ENCODE measurements around the gene CITED1. TPM values are rescaled to one million over a fixed set of nuclear protein-coding genes. Genes with fewer than 3 reads are reported as not detected.

CITED1 gene
- total RNA-seq, 1 donor from 2014 or later: 6.0 TPM

DNA sequence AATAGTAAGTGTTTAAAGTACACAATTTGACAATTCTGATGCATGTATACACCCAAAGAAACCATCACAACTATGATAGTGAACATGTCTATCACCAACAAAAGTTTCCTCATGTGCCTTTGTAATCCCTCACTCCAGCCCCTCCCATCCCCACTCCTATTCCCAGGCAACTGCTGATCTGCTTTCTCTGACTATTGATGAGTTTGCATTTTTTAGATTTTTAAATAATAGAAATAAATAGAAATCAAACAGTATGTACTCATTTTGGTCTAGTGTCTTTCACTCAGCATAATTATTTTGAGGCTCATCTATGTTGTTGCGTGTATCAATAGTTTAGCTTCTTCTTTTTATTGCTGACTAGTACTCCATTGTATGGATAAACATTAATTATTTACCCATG lies 23.4 kb downstream of the CITED1 start:
- H3K4me3 Mint-ChIP-seq: no peak overlapping the region
- peaks cover 7% of the 10 kb centered on the region for H3K4me1 Mint-ChIP-seq (ENCODE audit: unreplicated experiment)
- H3K9me3 Mint-ChIP-seq: no peaks in the 10 kb centered on the region
- no peaks in the 10 kb centered on the region for H3K36me3 Mint-ChIP-seq
- H3K27me3 Mint-ChIP-seq: peaks cover 15% of the 10 kb centered on the region
- TF ChIP-seq, protein P1, sequence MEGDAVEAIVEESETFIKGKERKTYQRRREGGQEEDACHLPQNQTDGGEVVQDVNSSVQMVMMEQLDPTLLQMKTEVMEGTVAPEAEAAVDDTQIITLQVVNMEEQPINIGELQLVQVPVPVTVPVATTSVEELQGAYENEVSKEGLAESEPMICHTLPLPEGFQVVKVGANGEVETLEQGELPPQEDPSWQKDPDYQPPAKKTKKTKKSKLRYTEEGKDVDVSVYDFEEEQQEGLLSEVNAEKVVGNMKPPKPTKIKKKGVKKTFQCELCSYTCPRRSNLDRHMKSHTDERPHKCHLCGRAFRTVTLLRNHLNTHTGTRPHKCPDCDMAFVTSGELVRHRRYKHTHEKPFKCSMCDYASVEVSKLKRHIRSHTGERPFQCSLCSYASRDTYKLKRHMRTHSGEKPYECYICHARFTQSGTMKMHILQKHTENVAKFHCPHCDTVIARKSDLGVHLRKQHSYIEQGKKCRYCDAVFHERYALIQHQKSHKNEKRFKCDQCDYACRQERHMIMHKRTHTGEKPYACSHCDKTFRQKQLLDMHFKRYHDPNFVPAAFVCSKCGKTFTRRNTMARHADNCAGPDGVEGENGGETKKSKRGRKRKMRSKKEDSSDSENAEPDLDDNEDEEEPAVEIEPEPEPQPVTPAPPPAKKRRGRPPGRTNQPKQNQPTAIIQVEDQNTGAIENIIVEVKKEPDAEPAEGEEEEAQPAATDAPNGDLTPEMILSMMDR (conservative IDR thresholded peaks at IDR 0.05): no peak
- DNase-seq (ENCODE audit: extremely low spot score, unreplicated experiment): no peak
- H3K27ac Mint-ChIP-seq: no peak overlapping the region

DNA sequence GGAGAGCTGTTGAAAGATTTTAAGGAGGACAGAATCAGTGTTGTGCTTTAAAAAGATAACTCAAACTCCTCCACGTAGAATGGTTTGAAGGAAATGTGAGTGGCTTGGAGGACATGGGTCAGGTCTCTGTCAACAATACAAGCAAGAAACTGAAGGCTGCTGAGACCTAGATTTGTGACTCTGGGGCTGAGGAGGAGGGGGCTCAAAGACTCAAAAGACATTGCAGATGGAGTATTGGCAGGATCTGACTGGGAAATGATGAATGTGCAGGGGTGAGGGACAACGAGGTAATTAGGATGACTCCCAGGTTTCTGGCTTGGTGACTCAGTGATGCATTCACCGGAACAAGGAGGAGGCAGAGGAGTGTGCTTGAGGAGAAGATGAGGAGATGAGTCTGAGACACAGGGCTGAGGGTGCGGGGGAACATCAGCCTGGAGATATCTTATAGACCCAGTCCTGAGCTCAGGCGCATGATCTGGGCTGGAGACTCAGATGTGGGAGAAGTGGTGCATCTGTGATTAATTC lies 25.3 kb downstream of the CITED1 start:
- no peak for DNase-seq (ENCODE audit: extremely low spot score, unreplicated experiment)
- H3K9me3 Mint-ChIP-seq: no peaks in the 10 kb centered on the region
- H3K27me3 Mint-ChIP-seq: peaks cover 15% of the 10 kb centered on the region
- no peak overlapping the region for H3K4me3 Mint-ChIP-seq
- H3K27ac Mint-ChIP-seq: no peak overlapping the region
- TF ChIP-seq, protein P1 (conservative IDR thresholded peaks at IDR 0.05): no peak
- peaks cover 14% of the 10 kb centered on the region for H3K4me1 Mint-ChIP-seq (ENCODE audit: unreplicated experiment)
- H3K36me3 Mint-ChIP-seq: peaks cover 8% of the 10 kb centered on the region

DNA sequence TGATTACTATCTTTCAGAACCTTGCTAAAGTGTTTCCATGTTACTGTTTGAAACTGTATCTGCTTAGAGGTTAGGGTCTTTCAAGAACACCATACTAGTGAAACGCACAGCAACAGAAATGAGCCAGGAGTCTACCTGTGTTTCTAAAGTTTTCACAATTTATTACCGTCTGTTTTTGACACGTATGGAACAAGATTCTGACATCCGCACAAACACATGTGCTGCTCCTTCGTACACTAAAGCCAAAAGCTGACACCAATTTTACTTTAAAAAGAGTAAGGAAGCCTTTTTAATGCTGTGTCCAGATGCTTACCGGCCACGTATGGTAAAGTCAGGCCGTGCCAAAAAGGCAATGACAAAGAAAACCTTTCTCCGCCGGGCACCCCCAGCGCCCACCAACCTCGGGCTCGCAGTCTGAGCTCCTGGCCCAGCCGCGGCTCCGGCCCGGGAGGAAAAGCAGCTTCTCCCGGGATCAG lies 29.2 kb downstream of the CITED1 start:
- peak overlapping the region; percentile 91 for H3K4me3 Mint-ChIP-seq
- H3K27ac Mint-ChIP-seq: peak overlapping the region; percentile 89
- no peaks in the 10 kb centered on the region for H3K9me3 Mint-ChIP-seq
- H3K27me3 Mint-ChIP-seq: peaks cover 15% of the 10 kb centered on the region
- DNase-seq (ENCODE audit: extremely low spot score, unreplicated experiment): no peak
- peaks cover 42% of the 10 kb centered on the region for H3K4me1 Mint-ChIP-seq (ENCODE audit: unreplicated experiment)
- TF ChIP-seq, protein P1 (conservative IDR thresholded peaks at IDR 0.05): no peak
- peaks cover 44% of the 10 kb centered on the region for H3K36me3 Mint-ChIP-seq

DNA sequence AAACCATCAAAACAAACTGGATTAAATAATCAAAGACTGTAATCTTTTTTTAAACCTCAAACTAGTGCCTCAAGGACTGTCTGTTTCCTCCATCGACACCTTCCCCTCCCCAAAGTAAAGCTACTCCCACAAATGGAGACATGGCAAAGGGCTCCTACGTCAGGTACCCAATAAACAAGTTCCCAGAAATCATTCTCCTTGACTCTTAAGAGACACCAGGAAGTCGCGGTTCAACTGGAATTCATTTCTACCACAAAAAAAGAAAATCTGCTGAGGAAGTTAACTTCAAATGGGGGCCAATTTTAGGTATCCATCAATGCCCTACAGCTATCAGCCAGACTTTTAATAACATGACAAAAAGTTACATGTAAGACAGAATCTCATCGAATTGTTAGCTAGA lies 31.2 kb downstream of the CITED1 start:
- DNase-seq (ENCODE audit: extremely low spot score, unreplicated experiment): no peak
- H3K4me1 Mint-ChIP-seq (ENCODE audit: unreplicated experiment): peaks cover 38% of the 10 kb centered on the region
- H3K9me3 Mint-ChIP-seq: no peaks in the 10 kb centered on the region

DNA sequence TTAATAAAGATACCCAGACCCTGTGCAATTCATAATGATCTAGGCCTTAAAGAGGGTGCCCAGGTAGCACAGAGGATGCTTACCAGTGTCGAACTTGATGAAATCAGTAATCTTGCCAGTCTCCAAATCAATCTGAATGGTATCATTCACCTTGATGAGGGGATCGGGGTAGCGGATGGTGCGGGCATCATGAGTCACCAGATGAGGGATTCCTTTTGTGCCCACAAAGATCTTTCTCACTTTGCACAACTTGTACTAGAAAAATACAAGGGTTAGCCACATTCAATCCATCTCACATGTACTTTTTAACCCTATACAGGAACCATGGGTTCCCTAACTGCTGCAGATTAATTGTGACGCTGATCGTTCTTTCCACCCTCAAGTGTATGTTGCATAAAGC lies 32.0 kb downstream of the CITED1 start:
- H3K4me3 Mint-ChIP-seq: peak overlapping the region; percentile 91
- peaks cover 38% of the 10 kb centered on the region for H3K4me1 Mint-ChIP-seq (ENCODE audit: unreplicated experiment)
- peaks cover 58% of the 10 kb centered on the region for H3K36me3 Mint-ChIP-seq

More for the DNA sequence above, 31.2 kb downstream of the CITED1 start:
- H3K4me3 Mint-ChIP-seq: peak overlapping the region; percentile 91
- peaks cover 52% of the 10 kb centered on the region for H3K36me3 Mint-ChIP-seq
- peaks cover 7% of the 10 kb centered on the region for H3K27me3 Mint-ChIP-seq
- TF ChIP-seq, protein P1 (conservative IDR thresholded peaks at IDR 0.05): no peak
- peak overlapping the region; percentile 8 for H3K27ac Mint-ChIP-seq

More for the DNA sequence above, 32.0 kb downstream of the CITED1 start:
- Mint-ChIP-seq H3K27me3 (peaks cover under 1% of the 10 kb centered on the region), H3K27ac (peak overlapping the region; percentile 12), H3K9me3 (no peaks in the 10 kb centered on the region)
- TF ChIP-seq, protein P1 (conservative IDR thresholded peaks at IDR 0.05): no peak
- no peak for DNase-seq (ENCODE audit: extremely low spot score, unreplicated experiment)
